Measurements from ENCODE around the gene CHRNB1. TPM values are rescaled to one million over a fixed set of nuclear protein-coding genes. Genes with fewer than 3 reads are reported as not detected.
A peak's percentile ranks its signal among the peaks of the same experiment; 100 is the strongest.

Gene CHRNB1
- total RNA-seq, 4 donors from 2014 or later, result 4.7 to 12.1 (median 8.1) TPM

GRCh38 chr17:7499161-7499560 lies 54.3 kb downstream of the CHRNB1 start:
- no peaks in the 10 kb centered on the region for H3K9me3 ChIP-seq
- no peak overlapping the region for H3K4me3 ChIP-seq
- WGBS, 2 donors (ENCODE audit: low coverage in 1 of 2), result 61 to 100% methylated on average over 3 to 5 of the region's 11 CpGs
- H3K27me3 ChIP-seq, result no peaks in the 10 kb centered on the region
- H3K36me3 ChIP-seq, result peaks cover 0 to 87% of the 10 kb centered on the region in 2 donors
- peaks cover 0 to 11% (median 0%) of the 10 kb centered on the region in 3 donors for H3K4me1 ChIP-seq
- H3K27ac ChIP-seq, result no peak overlapping the region
- TF ChIP-seq POLR2AphosphoS5 (IDR thresholded peaks at IDR 0.05) (no peak), EP300 (IDR thresholded peaks at IDR 0.05) (no peak), CTCF (IDR thresholded peaks at IDR 0.05) (no peak), POLR2A (IDR thresholded peaks at IDR 0.05) (no peak)
- ATAC-seq, result no peak

GRCh38 chr17:7501729-7502128 lies 56.9 kb downstream of the CHRNB1 start:
- no peak overlapping the region for H3K27ac ChIP-seq
- TF ChIP-seq POLR2AphosphoS5 (IDR thresholded peaks at IDR 0.05), result no peak
- no peak for TF ChIP-seq EP300 (IDR thresholded peaks at IDR 0.05)
- TF ChIP-seq CTCF (IDR thresholded peaks at IDR 0.05), result no peak
- TF ChIP-seq POLR2A (IDR thresholded peaks at IDR 0.05), result no peak
- H3K4me3 ChIP-seq, result no peak overlapping the region
- WGBS, 2 donors (ENCODE audit: low coverage in 1 of 2), result 78 to 79% methylated on average over 4 to 8 of the region's 14 CpGs
- no peak for ATAC-seq
- peaks cover 0 to 100% of the 10 kb centered on the region in 2 donors for H3K36me3 ChIP-seq
- H3K9me3 ChIP-seq, result no peaks in the 10 kb centered on the region
- no peaks in the 10 kb centered on the region for H3K4me1 ChIP-seq
- no peaks in the 10 kb centered on the region for H3K27me3 ChIP-seq

GRCh38 chr17:7502171-7502847 lies 57.4 kb downstream of the CHRNB1 start:
- WGBS, 2 donors (ENCODE audit: low coverage in 1 of 2), result 73 to 100% methylated on average over 3 of the region's 20 CpGs
- H3K9me3 ChIP-seq, result no peaks in the 10 kb centered on the region
- H3K4me3 ChIP-seq, result no peak overlapping the region
- TF ChIP-seq CTCF (IDR thresholded peaks at IDR 0.05), result no peak
- TF ChIP-seq POLR2AphosphoS5 (IDR thresholded peaks at IDR 0.05), result no peak
- ATAC-seq, result no peak
- H3K27ac ChIP-seq, result no peak overlapping the region
- no peaks in the 10 kb centered on the region for H3K27me3 ChIP-seq
- H3K36me3 ChIP-seq, result peaks cover 0 to 100% of the 10 kb centered on the region in 2 donors
- H3K4me1 ChIP-seq, result no peaks in the 10 kb centered on the region

GRCh38 chr17:7502987-7503386 lies 58.1 kb downstream of the CHRNB1 start:
- WGBS, 2 donors (ENCODE audit: low coverage in 1 of 2), result 89 to 100% methylated on average over 1 to 7 of the region's 14 CpGs
- Histone ChIP-seq H3K4me3 (no peak overlapping the region), H3K27me3 (no peaks in the 10 kb centered on the region), H3K4me1 (no peaks in the 10 kb centered on the region), H3K36me3 (peaks cover 0 to 100% of the 10 kb centered on the region in 2 donors), H3K27ac (no peak overlapping the region), H3K9me3 (no peaks in the 10 kb centered on the region)
- TF ChIP-seq POLR2A (IDR thresholded peaks at IDR 0.05) (no peak), CTCF (IDR thresholded peaks at IDR 0.05) (peak in 1 of 4 experiments; percentile 21), POLR2AphosphoS5 (IDR thresholded peaks at IDR 0.05) (no peak)
- ATAC-seq, result no peak

- no peak for TF ChIP-seq POLR2AphosphoS5 (IDR thresholded peaks at IDR 0.05)
- TF ChIP-seq POLR2A (IDR thresholded peaks at IDR 0.05), result no peak
- no peak for TF ChIP-seq CTCF (IDR thresholded peaks at IDR 0.05)
- no peak for TF ChIP-seq EP300 (IDR thresholded peaks at IDR 0.05)
- 99% methylated on average over 8 of the region's 8 CpGs; no CpG with 5 or more reads in 1 of the 2 donors for WGBS, 2 donors (ENCODE audit: low coverage in 1 of 2)
Measured at GRCh38 chr17:7503521-7503920, 58.7 kb downstream of the CHRNB1 start.

More at GRCh38 chr17:7503521-7503920, 58.7 kb downstream of the CHRNB1 start:
- peaks cover 0 to 100% of the 10 kb centered on the region in 2 donors for H3K36me3 ChIP-seq
- H3K27ac ChIP-seq, result no peak overlapping the region
- ATAC-seq, result no peak
- H3K27me3 ChIP-seq, result no peaks in the 10 kb centered on the region
- H3K4me3 ChIP-seq, result no peak overlapping the region
- H3K4me1 ChIP-seq, result no peaks in the 10 kb centered on the region
- no peaks in the 10 kb centered on the region for H3K9me3 ChIP-seq
